ENCODE results near the gene SLC38A8. TPM values are rescaled to one million over a fixed set of nuclear protein-coding genes. Genes with fewer than 3 reads are reported as not detected.

Gene SLC38A8
- total RNA-seq, 1 experiment from 2014 or later, result not detected

DNA sequence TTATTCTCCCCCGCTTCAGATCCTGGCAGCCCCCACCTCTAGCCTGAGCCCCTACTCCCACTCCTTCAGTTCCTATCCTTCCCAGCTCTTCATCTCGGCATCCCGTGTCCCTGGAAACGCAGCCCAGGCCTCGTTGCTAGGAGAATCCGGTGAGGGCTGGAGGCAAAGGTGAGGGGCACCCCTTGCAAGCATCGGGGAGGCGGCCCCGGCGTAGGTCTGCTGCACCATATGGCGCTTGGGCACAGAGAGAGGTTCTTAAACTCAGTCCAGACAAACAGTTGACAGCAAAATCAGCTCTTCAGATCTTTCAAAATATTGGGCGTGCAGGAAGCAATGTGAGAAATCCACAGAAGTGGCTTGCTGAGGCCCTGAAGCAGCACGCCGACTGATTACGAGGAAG, 15.0 kb downstream of the SLC38A8 start:
- BruUV-seq (replicated peaks), result no TSS peak
- no peak for ATAC-seq
- H3K27ac ChIP-seq (ENCODE audit: low read length), result no peak overlapping the region
- DNase-seq (ENCODE audit: low read depth, low spot score), result no peak
- no peaks in the 10 kb centered on the region for H3K4me1 ChIP-seq (ENCODE audit: control insufficient read depth, insufficient read depth, low read length)
- POLR2A ChIA-PET, result no interaction called here
- H3K27me3 ChIP-seq (ENCODE audit: control insufficient read depth, insufficient read depth, low read length), result no peaks in the 10 kb centered on the region
- in situ Hi-C loops (cut with HindIII; ENCODE audit: low pct_unique_long_range_greater_than_20kb, low sequenced_read_pairs), result no loop called here
- no peaks in the 10 kb centered on the region for H3K36me3 ChIP-seq (ENCODE audit: control insufficient read depth, insufficient read depth, low read length)
- no peaks in the 10 kb centered on the region for H3K9me3 ChIP-seq (ENCODE audit: control insufficient read depth, insufficient read depth, low read depth, low read length)
- CTCF ChIA-PET, result no interaction called here
- no peak for TF ChIP-seq TCF7L2 (IDR thresholded peaks at IDR 0.05; ENCODE audit: low read depth, low read length)
- TF ChIP-seq SIN3A (IDR thresholded peaks at IDR 0.05; ENCODE audit: borderline replicate concordance, insufficient read depth, low read depth, low read length), result no peak
- TF ChIP-seq, protein P1, sequence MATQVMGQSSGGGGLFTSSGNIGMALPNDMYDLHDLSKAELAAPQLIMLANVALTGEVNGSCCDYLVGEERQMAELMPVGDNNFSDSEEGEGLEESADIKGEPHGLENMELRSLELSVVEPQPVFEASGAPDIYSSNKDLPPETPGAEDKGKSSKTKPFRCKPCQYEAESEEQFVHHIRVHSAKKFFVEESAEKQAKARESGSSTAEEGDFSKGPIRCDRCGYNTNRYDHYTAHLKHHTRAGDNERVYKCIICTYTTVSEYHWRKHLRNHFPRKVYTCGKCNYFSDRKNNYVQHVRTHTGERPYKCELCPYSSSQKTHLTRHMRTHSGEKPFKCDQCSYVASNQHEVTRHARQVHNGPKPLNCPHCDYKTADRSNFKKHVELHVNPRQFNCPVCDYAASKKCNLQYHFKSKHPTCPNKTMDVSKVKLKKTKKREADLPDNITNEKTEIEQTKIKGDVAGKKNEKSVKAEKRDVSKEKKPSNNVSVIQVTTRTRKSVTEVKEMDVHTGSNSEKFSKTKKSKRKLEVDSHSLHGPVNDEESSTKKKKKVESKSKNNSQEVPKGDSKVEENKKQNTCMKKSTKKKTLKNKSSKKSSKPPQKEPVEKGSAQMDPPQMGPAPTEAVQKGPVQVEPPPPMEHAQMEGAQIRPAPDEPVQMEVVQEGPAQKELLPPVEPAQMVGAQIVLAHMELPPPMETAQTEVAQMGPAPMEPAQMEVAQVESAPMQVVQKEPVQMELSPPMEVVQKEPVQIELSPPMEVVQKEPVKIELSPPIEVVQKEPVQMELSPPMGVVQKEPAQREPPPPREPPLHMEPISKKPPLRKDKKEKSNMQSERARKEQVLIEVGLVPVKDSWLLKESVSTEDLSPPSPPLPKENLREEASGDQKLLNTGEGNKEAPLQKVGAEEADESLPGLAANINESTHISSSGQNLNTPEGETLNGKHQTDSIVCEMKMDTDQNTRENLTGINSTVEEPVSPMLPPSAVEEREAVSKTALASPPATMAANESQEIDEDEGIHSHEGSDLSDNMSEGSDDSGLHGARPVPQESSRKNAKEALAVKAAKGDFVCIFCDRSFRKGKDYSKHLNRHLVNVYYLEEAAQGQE (IDR thresholded peaks at IDR 0.05; ENCODE audit: insufficient read depth in 1 of 2, low read depth in 2 of 2, low read length in 1 of 2), result no peak
- TF ChIP-seq POLR2AphosphoS5 (IDR thresholded peaks at IDR 0.05; ENCODE audit: low read depth, low read length), result no peak
- TF ChIP-seq, protein P2, sequence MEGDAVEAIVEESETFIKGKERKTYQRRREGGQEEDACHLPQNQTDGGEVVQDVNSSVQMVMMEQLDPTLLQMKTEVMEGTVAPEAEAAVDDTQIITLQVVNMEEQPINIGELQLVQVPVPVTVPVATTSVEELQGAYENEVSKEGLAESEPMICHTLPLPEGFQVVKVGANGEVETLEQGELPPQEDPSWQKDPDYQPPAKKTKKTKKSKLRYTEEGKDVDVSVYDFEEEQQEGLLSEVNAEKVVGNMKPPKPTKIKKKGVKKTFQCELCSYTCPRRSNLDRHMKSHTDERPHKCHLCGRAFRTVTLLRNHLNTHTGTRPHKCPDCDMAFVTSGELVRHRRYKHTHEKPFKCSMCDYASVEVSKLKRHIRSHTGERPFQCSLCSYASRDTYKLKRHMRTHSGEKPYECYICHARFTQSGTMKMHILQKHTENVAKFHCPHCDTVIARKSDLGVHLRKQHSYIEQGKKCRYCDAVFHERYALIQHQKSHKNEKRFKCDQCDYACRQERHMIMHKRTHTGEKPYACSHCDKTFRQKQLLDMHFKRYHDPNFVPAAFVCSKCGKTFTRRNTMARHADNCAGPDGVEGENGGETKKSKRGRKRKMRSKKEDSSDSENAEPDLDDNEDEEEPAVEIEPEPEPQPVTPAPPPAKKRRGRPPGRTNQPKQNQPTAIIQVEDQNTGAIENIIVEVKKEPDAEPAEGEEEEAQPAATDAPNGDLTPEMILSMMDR (IDR thresholded peaks at IDR 0.05), result no peak
- intact Hi-C loops (cut with micrococcal nuclease; ENCODE audit: unreplicated experiment), result no loop called here
- no peak overlapping the region for H3K4me3 ChIP-seq (ENCODE audit: low read depth in 2 of 2, low read length in 2 of 2)

DNA sequence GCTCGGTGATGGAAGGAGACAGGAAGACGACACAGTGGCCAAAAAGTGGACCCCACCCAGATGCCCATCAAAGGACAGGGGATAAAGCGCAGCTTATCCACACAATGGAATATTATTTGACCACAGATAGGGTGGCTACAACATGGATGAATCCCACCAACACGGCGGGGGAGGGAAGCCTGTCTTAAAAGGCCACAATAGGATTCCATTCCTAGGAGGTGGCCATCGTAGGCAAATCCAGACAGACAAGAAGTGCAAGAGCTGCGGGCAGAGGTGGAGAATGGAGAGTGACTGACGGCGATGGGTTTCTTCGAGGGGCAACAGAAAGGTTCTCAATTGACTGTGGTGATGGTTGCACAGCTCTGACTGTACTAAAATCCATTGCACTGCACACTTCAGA, 16.0 kb downstream of the SLC38A8 start:
- H3K27me3 ChIP-seq (ENCODE audit: control insufficient read depth, insufficient read depth, low read length), result no peaks in the 10 kb centered on the region
- DNase-seq (ENCODE audit: low read depth, low spot score), result no peak
- intact Hi-C loops (cut with micrococcal nuclease; ENCODE audit: unreplicated experiment), result no loop called here
- H3K4me1 ChIP-seq (ENCODE audit: control insufficient read depth, insufficient read depth, low read length), result no peaks in the 10 kb centered on the region
- H3K9me3 ChIP-seq (ENCODE audit: control insufficient read depth, insufficient read depth, low read depth, low read length), result no peaks in the 10 kb centered on the region
- H3K36me3 ChIP-seq (ENCODE audit: control insufficient read depth, insufficient read depth, low read length), result no peaks in the 10 kb centered on the region
- ATAC-seq, result no peak
- H3K27ac ChIP-seq (ENCODE audit: low read length), result no peak overlapping the region
- CTCF ChIA-PET, result no interaction called here
- no TSS peak for BruUV-seq (replicated peaks)
- POLR2A ChIA-PET, result no interaction called here
- TF ChIP-seq SIN3A (IDR thresholded peaks at IDR 0.05; ENCODE audit: borderline replicate concordance, insufficient read depth, low read depth, low read length) (no peak), TCF7L2 (IDR thresholded peaks at IDR 0.05; ENCODE audit: low read depth, low read length) (no peak)
- in situ Hi-C loops (cut with HindIII; ENCODE audit: low pct_unique_long_range_greater_than_20kb, low sequenced_read_pairs), result no loop called here
- H3K4me3 ChIP-seq (ENCODE audit: low read depth in 2 of 2, low read length in 2 of 2), result no peak overlapping the region

DNA sequence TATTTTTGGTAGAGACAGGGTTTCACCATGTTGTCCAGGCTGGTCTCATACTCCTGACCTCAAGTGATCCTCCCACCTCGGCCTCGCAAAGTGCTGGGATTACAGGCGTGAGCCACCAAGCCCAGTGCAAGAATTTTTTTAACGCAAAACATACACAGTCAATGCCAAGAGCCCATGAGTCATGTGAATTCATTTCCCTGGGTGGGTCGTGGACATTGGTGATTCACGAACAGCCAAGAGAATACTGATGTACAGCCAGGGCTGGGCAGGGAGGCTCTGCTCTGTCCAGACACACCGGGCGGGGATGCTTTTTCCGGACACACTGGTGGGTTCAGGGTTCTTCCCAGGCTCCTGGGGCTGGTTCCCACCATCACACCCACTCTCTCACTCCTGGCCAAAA, 17.7 kb downstream of the SLC38A8 start:
- Histone ChIP-seq H3K36me3 (ENCODE audit: control insufficient read depth, insufficient read depth, low read length) (no peaks in the 10 kb centered on the region), H3K4me3 (ENCODE audit: low read depth in 2 of 2, low read length in 2 of 2) (no peak overlapping the region), H3K4me1 (ENCODE audit: control insufficient read depth, insufficient read depth, low read length) (no peaks in the 10 kb centered on the region), H3K27ac (ENCODE audit: low read length) (no peak overlapping the region), H3K27me3 (ENCODE audit: control insufficient read depth, insufficient read depth, low read length) (no peaks in the 10 kb centered on the region), H3K9me3 (ENCODE audit: control insufficient read depth, insufficient read depth, low read depth, low read length) (no peaks in the 10 kb centered on the region)
- ATAC-seq, result no peak
- ChIA-PET POLR2A (no interaction called here), CTCF (no interaction called here)
- in situ Hi-C loops (cut with HindIII; ENCODE audit: low pct_unique_long_range_greater_than_20kb, low sequenced_read_pairs), result no loop called here
- BruUV-seq (replicated peaks), result no TSS peak
- no peak for TF ChIP-seq POLR2AphosphoS5 (IDR thresholded peaks at IDR 0.05; ENCODE audit: low read depth, low read length)
- TF ChIP-seq, protein P2 (IDR thresholded peaks at IDR 0.05), result no peak
- no peak for TF ChIP-seq SIN3A (IDR thresholded peaks at IDR 0.05; ENCODE audit: borderline replicate concordance, insufficient read depth, low read depth, low read length)
- TF ChIP-seq TCF7L2 (IDR thresholded peaks at IDR 0.05; ENCODE audit: low read depth, low read length), result no peak
- intact Hi-C loops (cut with micrococcal nuclease; ENCODE audit: unreplicated experiment), result no loop called here
- no peak for DNase-seq (ENCODE audit: low read depth, low spot score)

Data from Panc1 (cell line).